HG02623 (cell line): Measurements from ENCODE around the gene INTS11.

Experiments
- ATAC-seq: cut with Tn5 transposase; IDR thresholded peaks from one replicate; pipeline ENCODE4 v1.9.1; 2021; ENCODE audit warnings: moderate library complexity; ENCODE audit not compliant: unreplicated experiment

The INTS11 gene

DNA sequence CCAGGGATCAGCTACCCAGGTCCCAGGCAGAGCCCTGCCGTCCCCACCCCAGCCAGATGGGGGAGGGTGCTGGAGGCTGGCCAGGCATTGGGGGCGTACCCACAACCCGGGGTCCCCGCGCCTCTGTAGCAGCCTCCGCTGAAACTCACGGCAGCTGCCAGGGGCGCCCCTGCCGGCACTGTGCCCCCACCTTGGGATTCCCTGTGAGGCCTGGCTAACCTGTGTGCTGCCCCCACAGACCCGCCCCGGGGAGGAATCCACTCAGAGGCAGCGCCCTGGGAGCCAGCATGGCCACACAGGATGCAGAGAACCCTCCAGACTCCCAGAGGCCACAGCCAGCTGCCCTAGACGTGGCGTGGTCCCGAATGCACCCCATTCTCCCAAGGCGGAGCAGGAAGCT lies 20.9 kb upstream of the INTS11 start:
- no peak for ATAC-seq

DNA sequence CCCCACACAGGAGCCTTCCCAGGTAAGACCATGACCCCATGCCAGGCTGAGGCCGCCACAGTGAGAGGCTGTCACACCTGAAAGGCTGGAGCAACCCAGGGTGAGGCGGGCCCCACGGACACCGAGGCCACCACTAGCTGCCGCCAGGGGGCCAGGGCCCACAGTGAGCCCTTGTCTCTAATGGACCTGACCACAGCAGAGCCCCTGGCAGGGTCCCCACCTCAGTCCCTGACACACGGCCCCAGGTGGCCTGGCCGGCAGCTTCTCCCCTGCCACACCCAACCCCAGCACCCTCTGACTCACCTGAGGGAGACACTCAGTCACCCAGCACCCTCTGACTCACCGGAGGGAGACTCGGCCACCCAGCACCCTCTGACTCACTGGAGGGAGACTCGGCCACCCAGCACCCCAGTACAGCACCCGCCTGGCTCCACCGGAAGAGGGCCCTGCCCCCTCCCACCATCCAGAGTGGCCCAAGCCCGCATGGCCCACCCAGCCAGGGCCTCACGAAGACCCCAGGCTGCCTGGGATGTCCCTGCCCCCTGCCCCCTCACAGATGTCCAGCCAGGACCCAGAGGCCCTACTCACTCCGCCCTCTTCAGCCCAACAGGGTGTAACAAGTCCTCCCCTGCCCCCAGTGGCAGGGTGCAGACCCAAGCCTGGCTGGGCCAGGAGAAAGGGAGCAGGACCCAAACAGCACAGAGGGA lies 20.3 kb upstream of the INTS11 start:
- no peak for ATAC-seq

DNA sequence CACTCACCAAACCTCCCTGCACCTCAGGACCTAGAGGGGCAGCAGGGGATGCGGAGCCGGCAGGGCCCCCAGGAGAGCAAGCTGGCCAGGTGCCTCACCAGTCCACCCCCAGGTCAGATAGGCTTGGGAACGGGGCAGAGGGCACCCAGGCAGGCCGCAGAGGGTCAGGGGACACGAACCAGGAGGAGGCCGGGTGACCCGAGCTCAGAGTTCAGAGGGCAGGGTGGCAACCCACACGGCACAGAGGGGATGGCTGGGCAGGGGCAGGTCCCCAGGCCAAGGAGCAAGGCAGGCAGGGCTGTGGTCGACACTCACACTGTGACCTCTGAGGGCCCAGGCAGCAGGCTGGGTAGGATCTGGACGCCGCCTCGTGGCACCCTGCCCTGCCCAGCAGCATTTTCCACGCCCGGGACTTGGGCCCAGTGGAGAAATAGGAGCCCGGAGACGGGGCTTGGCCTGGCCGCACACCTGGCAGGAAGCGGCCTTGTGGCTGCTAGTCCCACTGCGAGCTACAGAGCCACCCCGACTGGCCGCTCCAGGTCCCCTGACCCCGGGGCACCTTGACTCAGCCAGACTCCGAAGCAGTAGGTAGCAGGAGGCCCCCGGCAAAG lies 19.5 kb upstream of the INTS11 start:
- no peak for ATAC-seq

DNA sequence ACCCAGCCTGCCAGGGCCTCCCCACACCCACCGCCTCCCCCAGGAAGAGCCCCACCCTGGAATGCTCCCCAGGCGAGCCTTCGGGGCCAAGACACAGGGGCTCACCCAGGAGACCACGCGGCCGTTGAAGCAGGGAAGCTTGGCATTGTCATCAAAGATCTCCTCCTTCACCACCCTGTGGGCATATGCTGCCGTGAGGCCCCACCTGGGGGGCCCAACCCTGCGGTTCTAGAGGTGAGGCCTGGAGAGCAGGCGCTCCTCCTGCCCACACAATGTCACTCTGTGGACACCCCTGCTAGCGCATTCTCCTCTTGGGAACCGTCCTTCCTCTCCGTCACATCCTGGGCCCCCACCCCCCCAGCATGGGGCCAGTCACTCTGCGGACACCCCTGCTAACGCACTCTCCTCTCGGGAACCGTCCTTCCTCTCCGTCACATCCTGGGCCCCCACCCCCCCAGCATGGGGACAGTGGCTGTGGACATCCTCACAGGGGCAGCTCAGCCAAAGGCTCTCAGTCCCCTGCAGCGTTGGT lies 18.2 kb upstream of the INTS11 start:
- ATAC-seq = no peak

DNA sequence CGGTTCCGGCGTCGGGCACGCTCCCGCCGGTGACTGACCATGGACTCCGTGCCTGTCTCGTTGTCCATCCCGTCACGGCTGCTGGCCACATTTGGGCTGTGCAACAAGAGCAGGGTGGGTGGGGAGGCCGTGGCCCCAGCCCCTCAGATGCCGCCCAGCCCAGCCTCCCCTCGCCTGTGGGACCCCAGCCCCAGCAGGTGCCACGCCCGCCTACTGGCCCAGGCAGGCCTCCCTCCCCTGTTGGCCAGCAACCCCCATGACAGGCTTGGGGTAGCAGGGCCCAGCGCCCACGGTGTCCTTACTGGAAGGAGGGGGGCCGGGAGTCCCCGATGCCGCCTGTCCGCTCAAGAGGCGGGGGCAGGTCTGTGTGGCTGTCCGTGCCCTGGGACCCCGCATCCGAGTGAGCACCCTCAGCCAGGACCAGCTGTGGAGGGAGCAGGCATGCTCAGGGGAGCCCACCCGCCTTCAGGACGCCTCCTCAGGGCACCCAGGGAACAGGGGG lies 17.7 kb upstream of the INTS11 start:
- no peak for ATAC-seq

DNA sequence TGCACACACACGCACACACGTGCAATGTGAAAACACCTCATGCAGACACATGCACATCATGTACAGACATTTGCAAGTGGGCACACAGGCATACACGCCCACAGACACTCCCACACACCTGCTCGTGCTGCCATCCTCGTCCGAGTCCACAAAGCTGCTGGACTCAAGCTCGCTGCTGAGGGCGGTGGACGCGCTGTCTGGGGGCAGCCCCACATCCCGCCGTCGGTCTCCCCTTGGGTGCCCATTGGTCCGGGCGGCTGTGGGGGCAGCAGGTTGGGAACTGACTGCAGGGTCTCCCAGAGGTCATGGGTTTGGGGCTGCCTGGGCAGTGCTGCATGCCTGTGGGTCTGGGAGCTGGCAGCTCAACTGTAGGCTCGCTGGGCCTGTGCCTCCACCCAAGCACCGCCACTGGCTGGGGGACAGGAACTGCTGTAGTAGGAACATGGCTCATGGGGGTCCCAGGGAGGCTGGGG lies 17.1 kb upstream of the INTS11 start:
- no peak for ATAC-seq

DNA sequence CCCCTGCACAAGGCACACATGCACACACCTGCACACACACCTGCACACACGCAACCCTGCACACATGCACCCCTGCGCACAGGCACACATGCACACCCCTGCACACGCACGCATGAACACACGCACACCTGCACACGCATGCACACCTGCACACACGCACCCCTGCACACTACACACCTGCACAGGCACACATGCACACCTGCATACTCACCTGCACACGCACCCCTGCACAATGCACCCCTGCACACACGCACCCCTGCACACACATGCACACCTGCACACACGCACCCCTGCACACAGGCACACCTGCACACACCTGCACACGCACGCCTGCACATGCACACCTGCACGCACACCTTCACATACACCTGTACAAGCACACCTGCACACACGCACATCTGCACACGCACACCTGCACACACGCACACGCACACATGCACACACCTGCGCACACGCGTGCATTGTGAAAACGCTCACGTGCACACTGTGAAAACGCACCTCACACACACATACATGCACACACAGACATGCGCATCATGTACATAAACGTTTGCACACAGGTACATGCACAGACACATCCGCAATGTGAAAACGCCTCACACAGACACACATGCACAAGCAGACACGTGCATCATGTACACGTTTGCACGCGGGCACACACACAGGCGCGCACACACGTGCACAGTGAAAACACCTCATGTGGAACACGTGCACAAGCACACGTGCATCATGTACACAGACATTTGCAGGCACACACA lies 16.5 kb upstream of the INTS11 start:
- no peak for ATAC-seq

DNA sequence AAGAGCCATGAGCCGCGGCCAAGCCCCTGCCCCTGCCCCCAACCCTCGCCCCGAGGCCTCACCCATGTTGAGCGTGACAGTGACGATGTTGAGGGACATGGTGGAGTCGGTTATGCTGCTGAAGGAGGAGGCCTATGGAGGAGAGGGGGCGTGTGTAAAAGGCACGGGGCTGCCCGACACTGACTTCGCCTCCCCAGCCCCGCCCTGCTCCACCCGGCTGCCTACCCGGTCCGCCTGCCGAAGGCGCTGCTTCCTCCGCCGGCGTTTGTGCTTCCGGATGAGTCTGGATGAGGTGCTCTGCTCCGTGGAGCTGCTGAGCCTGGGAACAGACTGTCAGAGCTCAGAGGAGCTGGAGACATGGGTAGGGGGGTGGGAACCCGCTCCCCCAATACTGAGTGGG lies 15.7 kb upstream of the INTS11 start:
- ATAC-seq = no peak

DNA sequence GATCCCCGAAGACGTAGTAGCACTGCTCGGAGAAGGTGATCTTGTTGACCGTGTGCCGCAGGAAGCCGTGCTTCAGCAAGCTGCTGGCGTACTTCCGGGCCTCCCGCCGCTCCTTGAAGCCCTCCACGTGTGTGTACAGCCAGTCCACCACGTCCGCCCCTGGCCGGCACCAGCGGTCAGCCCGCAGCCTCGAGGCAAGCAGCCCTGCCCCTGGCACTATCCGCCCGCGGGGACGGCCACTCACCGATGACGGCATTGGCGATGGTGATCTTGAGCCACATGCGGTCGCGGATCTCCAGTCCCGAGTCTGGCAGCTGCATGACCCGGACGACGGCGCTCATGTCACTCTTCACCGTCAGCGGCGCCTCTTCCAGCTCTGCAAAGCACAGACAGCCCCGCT lies 13.8 kb upstream of the INTS11 start:
- no peak for ATAC-seq

DNA sequence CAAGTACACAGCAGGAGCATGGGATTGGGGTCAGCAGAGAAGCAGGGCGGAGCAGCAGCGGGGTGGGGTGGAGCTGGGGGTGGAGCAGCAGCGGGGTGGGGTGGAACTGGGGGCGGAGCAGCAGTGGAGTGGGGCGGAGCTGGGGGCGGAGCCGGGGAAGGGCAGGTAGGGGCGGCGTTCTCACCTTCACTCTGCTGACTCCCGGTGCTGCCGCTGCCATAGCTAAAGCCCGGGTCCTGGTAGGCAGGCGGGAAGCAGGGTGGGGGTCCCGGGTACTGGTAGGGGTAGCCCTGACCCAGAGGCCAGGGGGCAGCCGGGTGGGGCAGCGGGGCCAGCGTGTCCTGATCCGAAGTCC lies 13.3 kb upstream of the INTS11 start:
- no peak for ATAC-seq

DNA sequence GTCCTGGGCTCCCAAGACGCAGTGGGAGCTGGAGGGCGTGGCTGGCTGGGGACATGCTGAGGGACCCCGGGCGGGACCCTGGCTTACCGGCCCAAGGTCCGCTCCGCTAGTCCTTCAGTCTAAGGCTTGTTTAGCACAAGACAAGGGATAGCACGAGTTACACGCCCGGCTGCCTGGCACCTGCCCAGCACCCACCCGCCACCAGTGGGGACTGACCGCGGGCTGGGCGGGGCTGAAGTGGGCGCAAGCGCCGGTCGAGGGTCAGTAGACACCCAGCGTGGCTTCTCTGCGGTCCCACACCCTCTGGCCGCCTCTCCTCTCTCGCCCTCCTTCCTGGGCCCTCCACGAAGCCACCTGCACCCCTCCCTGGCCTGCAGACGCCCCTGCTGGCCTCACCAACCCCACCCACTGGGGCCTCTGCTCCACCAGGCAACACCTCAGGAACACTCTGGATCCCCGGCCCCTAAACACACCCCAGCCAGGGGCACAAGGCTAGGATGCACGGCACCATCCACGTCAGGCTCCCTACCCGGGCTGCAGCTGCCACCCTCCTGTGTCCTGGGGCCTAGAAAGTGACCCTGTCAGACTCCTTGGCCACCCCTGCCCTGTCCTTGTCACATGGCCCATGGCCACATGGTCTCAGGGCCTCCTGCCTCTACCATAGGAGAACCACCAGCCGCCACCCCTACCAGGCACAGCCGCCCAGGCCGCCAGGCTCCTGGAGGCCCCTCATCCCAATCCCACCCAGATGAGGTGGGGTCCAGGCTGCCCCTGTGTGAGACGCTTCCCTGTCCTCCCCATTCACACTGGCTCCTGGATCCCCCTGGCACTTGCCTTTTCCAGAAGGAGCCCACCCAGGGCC lies 12.7 kb upstream of the INTS11 start:
- ATAC-seq = no peak

DNA sequence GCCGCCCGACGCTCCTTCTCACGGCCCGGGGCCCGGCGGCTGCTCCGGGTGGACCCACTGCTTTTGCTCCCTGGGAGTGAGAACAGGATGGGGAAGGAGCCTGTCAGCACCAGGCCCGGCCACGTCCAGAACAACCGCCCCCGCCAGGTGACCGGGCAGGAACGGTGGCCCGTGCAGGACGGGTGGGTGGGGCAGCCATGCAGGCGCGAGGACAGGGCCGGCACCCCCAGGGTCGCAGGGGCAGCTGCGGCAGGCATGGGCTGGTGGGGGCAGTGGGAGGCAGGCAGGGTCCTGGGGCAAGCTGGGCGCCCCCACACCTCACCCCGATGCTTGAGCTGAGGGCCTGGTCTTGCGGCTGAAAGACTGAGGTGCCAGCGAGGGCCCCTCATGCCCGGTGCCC lies 12.0 kb upstream of the INTS11 start:
- no peak for ATAC-seq

DNA sequence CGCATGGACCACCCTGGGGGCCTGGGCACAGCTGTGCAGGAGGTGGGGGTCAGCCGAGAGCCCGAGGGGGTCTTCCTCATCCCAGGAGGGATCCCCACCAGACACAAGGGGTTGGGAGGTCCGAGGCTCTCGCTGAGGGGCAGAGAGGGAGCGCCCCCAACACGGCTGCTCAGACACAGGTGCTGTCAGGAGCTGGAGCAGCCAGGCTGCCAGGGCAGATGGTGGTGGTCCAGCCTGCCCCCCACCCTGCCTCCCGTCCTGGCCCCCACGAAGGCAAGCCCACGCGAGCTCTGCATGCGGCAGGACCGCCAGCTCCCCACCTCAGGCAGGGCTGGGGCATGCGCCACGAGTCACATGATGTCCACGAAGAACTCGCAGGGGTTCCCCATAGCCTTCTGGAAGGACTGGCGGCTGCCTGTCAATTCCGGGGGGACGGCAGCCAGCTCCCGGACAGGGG lies 11.4 kb upstream of the INTS11 start:
- ATAC-seq = no peak

DNA sequence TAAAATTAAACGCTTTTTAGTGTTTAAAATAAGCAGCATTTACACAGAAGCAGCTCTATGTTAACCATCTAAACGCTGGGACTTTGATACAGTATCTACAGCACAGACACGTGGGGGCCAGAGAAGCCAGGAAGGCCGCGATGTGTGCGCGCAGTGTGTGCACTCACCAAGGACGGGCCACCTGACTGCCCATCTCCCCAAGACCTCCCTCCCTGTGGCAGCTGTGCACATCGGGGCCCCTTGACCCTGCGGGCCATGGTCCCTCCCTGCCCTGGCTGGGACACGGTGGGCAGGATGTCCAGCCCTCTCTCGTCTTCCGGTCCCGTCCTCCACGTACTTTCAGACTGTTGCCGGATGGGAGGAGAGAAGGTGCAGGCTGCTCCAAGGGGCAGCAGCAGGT lies 10.8 kb upstream of the INTS11 start:
- ATAC-seq = no peak

DNA sequence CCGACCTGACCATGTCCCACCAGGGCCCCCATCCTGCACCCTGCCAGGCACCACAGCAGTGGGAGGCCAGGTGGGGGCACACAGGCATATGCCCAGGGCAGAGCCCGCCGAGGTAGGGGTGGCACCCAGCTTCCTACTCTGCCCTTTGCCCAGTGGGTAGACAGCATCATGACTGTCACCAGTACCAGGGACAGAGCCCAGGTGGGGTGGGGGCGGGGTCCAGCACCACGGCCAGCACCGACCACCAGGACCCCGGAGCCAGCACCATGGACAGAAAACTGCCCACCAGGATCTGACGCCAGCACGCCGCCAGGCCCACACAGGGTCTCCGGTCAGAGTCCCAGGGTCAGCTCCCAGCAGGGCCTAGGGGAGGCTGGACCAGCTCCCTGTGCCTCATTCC lies 10.4 kb upstream of the INTS11 start:
- no peak for ATAC-seq

DNA sequence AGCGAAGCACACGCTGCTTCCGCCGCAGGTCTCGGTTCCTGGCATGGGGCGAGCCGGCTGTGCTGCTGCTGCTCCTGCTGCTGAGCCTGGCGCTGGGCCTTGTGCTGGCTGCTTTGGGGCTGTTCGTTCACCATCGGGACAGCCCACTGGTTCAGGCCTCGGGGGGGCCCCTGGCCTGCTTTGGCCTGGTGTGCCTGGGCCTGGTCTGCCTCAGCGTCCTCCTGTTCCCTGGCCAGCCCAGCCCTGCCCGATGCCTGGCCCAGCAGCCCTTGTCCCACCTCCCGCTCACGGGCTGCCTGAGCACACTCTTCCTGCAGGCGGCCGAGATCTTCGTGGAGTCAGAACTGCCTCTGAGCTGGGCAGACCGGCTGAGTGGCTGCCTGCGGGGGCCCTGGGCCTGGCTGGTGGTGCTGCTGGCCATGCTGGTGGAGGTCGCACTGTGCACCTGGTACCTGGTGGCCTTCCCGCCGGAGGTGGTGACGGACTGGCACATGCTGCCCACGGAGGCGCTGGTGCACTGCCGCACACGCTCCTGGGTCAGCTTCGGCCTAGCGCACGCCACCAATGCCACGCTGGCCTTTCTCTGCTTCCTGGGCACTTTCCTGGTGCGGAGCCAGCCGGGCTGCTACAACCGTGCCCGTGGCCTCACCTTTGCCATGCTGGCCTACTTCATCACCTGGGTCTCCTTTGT lies 9.2 kb upstream of the INTS11 start:
- no peak for ATAC-seq

DNA sequence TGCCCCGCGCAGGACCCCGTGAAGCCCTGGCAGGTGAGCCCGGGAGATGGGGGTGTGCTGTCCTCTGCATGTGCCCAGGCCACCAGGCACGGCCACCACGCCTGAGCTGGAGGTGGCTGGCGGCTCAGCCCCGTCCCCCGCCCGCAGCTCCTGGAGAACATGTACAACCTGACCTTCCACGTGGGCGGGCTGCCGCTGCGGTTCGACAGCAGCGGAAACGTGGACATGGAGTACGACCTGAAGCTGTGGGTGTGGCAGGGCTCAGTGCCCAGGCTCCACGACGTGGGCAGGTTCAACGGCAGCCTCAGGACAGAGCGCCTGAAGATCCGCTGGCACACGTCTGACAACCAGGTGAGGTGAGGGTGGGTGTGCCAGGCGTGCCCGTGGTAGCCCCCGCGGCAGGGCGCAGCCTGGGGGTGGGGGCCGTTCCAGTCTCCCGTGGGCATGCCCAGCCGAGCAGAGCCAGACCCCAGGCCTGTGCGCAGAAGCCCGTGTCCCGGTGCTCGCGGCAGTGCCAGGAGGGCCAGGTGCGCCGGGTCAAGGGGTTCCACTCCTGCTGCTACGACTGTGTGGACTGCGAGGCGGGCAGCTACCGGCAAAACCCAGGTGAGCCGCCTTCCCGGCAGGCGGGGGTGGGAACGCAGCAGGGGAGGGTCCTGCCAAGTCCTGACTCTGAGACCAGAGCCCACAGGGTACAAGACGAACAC lies 8.5 kb upstream of the INTS11 start:
- no peak for ATAC-seq

DNA sequence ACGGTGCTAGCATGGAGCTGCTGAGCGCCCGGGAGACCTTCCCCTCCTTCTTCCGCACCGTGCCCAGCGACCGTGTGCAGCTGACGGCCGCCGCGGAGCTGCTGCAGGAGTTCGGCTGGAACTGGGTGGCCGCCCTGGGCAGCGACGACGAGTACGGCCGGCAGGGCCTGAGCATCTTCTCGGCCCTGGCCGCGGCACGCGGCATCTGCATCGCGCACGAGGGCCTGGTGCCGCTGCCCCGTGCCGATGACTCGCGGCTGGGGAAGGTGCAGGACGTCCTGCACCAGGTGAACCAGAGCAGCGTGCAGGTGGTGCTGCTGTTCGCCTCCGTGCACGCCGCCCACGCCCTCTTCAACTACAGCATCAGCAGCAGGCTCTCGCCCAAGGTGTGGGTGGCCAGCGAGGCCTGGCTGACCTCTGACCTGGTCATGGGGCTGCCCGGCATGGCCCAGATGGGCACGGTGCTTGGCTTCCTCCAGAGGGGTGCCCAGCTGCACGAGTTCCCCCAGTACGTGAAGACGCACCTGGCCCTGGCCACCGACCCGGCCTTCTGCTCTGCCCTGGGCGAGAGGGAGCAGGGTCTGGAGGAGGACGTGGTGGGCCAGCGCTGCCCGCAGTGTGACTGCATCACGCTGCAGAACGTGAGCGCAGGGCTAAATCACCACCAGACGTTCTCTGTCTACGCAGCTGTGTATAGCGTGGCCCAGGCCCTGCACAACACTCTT lies 7.7 kb upstream of the INTS11 start:
- no peak for ATAC-seq
